ENCODE measurements around the gene JPH4. TPM values are rescaled to one million over a fixed set of nuclear protein-coding genes. Genes with fewer than 3 reads are reported as not detected.

Gene JPH4
- total RNA-seq, 1 experiment from 2014 or later = 6.8 TPM

DNA sequence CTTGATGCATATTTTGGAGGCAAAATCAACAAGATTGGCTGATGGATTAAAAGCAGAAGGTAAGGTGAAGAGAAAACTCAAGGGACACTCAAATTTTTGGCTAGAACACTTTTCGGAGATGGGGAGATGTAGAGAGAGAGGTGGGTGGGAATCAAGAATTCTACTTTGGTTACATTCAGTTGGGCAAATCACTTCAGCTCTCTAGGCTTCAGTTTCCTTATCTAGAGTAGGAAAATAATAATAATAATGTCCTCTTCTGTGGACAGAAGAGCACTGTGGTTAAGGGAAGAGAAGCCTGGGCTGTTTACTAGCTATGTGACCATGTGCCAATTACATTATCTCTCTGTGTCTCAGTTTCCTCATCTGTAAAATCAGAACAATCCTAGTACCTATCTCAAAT is 34.2 kb upstream of the JPH4 start:
- Histone ChIP-seq H4K20me1 (ENCODE audit: control insufficient read depth, insufficient read depth, insufficient read length) (no peaks in the 10 kb centered on the region), H3K18ac (ENCODE audit: insufficient read length, low read depth, low read length) (no peak overlapping the region), H3K27ac (ENCODE audit: insufficient read length, low read depth, low read length) (no peak overlapping the region), H3K23ac (ENCODE audit: insufficient read length, low read depth, low read length) (no peak overlapping the region), H3K79me2 (ENCODE audit: insufficient read depth, low read length) (no peaks in the 10 kb centered on the region), H3K4ac (ENCODE audit: low read depth, low read length) (no peak overlapping the region), H2BK15ac (ENCODE audit: low read depth, low read length) (no peak overlapping the region), H2BK120ac (ENCODE audit: low read depth, low read length, poor library complexity, severe bottlenecking) (no peak overlapping the region), H3K14ac (ENCODE audit: insufficient read depth, low read length) (no peak overlapping the region), H4K5ac (ENCODE audit: insufficient read length, low read depth, low read length) (no peak overlapping the region), H3K4me1 (ENCODE audit: insufficient read depth, low read length) (no peaks in the 10 kb centered on the region), H2BK12ac (ENCODE audit: insufficient read length, low read depth, low read length) (no peak overlapping the region), H3K27me3 (ENCODE audit: insufficient read depth, low read length) (no peaks in the 10 kb centered on the region), H3K79me1 (ENCODE audit: insufficient read depth, low read depth, low read length, poor library complexity, severe bottlenecking) (no peaks in the 10 kb centered on the region), H4K8ac (replicated peaks; ENCODE audit: insufficient read length, low read depth, low read length) (no peak overlapping the region), H3K56ac (ENCODE audit: insufficient read length, low read depth, low read length) (no peak overlapping the region), H3T11ph (ENCODE audit: low read length) (no peak overlapping the region), H3K23me2 (ENCODE audit: insufficient read length, low read depth, low read length, poor library complexity, severe bottlenecking) (no peaks in the 10 kb centered on the region), H3K4me2 (ENCODE audit: insufficient read depth, insufficient read length, low read length) (no peak overlapping the region), H2AK5ac (ENCODE audit: insufficient read length, low read length) (no peak overlapping the region), H2BK5ac (ENCODE audit: insufficient read length, low read length) (no peak overlapping the region), H2AFZ (ENCODE audit: low read length) (no peak overlapping the region), H3K9me3 (ENCODE audit: control insufficient read depth, low read depth, low read length) (no peaks in the 10 kb centered on the region), H2BK20ac (ENCODE audit: low read depth, low read length, poor library complexity, severe bottlenecking) (no peak overlapping the region), H4K91ac (ENCODE audit: insufficient read length, low read depth, low read length) (no peak overlapping the region), H3K9ac (ENCODE audit: extremely low read depth, insufficient read length, low read length) (no peak overlapping the region)
- TF ChIP-seq, protein P1, sequence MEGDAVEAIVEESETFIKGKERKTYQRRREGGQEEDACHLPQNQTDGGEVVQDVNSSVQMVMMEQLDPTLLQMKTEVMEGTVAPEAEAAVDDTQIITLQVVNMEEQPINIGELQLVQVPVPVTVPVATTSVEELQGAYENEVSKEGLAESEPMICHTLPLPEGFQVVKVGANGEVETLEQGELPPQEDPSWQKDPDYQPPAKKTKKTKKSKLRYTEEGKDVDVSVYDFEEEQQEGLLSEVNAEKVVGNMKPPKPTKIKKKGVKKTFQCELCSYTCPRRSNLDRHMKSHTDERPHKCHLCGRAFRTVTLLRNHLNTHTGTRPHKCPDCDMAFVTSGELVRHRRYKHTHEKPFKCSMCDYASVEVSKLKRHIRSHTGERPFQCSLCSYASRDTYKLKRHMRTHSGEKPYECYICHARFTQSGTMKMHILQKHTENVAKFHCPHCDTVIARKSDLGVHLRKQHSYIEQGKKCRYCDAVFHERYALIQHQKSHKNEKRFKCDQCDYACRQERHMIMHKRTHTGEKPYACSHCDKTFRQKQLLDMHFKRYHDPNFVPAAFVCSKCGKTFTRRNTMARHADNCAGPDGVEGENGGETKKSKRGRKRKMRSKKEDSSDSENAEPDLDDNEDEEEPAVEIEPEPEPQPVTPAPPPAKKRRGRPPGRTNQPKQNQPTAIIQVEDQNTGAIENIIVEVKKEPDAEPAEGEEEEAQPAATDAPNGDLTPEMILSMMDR (conservative IDR thresholded peaks at IDR 0.05) = no peak
- Mint-ChIP-seq H3K36me3 (ENCODE audit: insufficient read depth in 1 of 3, low read depth in 3 of 3) (no peaks in the 10 kb centered on the region; a peak in 1 of 7 replicates), H3K9me3 (peaks cover 2 to 25% of the 10 kb centered on the region in 2 experiments; a peak in 4 of 5 replicates), H3K4me3 (no peak overlapping the region), H3K27ac (no peak overlapping the region), H3K4me1 (no peaks in the 10 kb centered on the region), H3K27me3 (ENCODE audit: low read depth) (peaks cover 2% of the 10 kb centered on the region)
- WGBS (ENCODE audit: extremely low coverage, insufficient read length, low lambda C conversion rate) = no CpG with 5 or more reads among the region's 1 CpG
- DNase-seq = no peak

All from H9 (cell line).